ENCODE data around the gene DNLZ. TPM values are rescaled to one million over a fixed set of nuclear protein-coding genes. Genes with fewer than 3 reads are reported as not detected.

DNLZ gene
- total RNA-seq, 3 donors from 2014 or later = 35.4 to 57.4 (median 40.0) TPM

GRCh38 chr9:136361047-136361753 lies 2.3 kb downstream of the DNLZ start:
- intact Hi-C loops (cut with DNase I; ENCODE audit: low total_unique reads) = loop anchor here (5.0 kb wide), 1 partner anchor 1291 kb away; no protein-coding TSS in a partner anchor
- Histone ChIP-seq H3K4me3 (peak overlapping the region in 2 of 3 donors; percentile 5 to 40), H3K4me1 (peaks cover 3 to 7% of the 10 kb centered on the region in 2 donors), H3K9me3 (no peaks in the 10 kb centered on the region), H3K27ac (peak overlapping the region; percentile 45 to 97), H3K36me3 (no peaks in the 10 kb centered on the region), H3K27me3 (no peaks in the 10 kb centered on the region)
- TF ChIP-seq POLR2AphosphoS5 (IDR thresholded peaks at IDR 0.05) = no peak
- TF ChIP-seq POLR2A (IDR thresholded peaks at IDR 0.05) = no peak
- no peak for TF ChIP-seq CTCF (IDR thresholded peaks at IDR 0.05)
- DNase-seq (ENCODE audit: low spot score in 2 of 2) = no peak

GRCh38 chr9:136359774-136360718 lies 3.5 kb downstream of the DNLZ start:
- intact Hi-C loops (cut with DNase I; ENCODE audit: low total_unique reads) = loop anchor here (5.0 kb wide), 1 partner anchor 1292 kb away; no protein-coding TSS in a partner anchor
- H3K4me1 ChIP-seq = peaks cover 3 to 7% of the 10 kb centered on the region in 2 donors
- peak overlapping the region in 1 of 2 donors; percentile 97 for H3K27ac ChIP-seq

GRCh38 chr9:136358888-136359287 lies 4.7 kb downstream of the DNLZ start:
- no peaks in the 10 kb centered on the region for H3K27me3 ChIP-seq
- TF ChIP-seq POLR2A (IDR thresholded peaks at IDR 0.05) (no peak), CTCF (IDR thresholded peaks at IDR 0.05) (no peak), POLR2AphosphoS5 (IDR thresholded peaks at IDR 0.05) (no peak)
- no peak overlapping the region for H3K4me3 ChIP-seq
- no peak for DNase-seq (ENCODE audit: low spot score in 2 of 2)
- no peaks in the 10 kb centered on the region for H3K9me3 ChIP-seq
- intact Hi-C loops (cut with DNase I; ENCODE audit: low total_unique reads) = no loop called here
- H3K36me3 ChIP-seq = no peaks in the 10 kb centered on the region
- peaks cover 1 to 3% of the 10 kb centered on the region in 2 donors for H3K4me1 ChIP-seq
- H3K27ac ChIP-seq = no peak overlapping the region

More at GRCh38 chr9:136359774-136360718, 3.5 kb downstream of the DNLZ start:
- Histone ChIP-seq H3K27me3 (no peaks in the 10 kb centered on the region), H3K9me3 (no peaks in the 10 kb centered on the region), H3K4me3 (peak overlapping the region in 1 of 3 donors; percentile 40), H3K36me3 (no peaks in the 10 kb centered on the region)
- no peak for DNase-seq (ENCODE audit: low spot score in 2 of 2)
- TF ChIP-seq POLR2A (IDR thresholded peaks at IDR 0.05) (no peak), CTCF (IDR thresholded peaks at IDR 0.05) (no peak), POLR2AphosphoS5 (IDR thresholded peaks at IDR 0.05) (no peak)

GRCh38 chr9:136358016-136358415 lies 5.5 kb downstream of the DNLZ start:
- Histone ChIP-seq H3K4me1 (peaks cover 0 to 3% of the 10 kb centered on the region in 2 donors), H3K9me3 (no peaks in the 10 kb centered on the region), H3K27ac (no peak overlapping the region), H3K27me3 (no peaks in the 10 kb centered on the region), H3K4me3 (no peak overlapping the region), H3K36me3 (no peaks in the 10 kb centered on the region)
- intact Hi-C loops (cut with DNase I; ENCODE audit: low total_unique reads) = no loop called here
- DNase-seq (ENCODE audit: low spot score in 2 of 2) = no peak
- TF ChIP-seq CTCF (IDR thresholded peaks at IDR 0.05) (no peak), POLR2A (IDR thresholded peaks at IDR 0.05) (no peak), POLR2AphosphoS5 (IDR thresholded peaks at IDR 0.05) (no peak)
